SK-N-MC (cell line): Measurements from ENCODE around the gene LRRC9.
A peak's percentile ranks its signal among the peaks of the same experiment; 100 is the strongest.

Source experiments
- EZH2 ChIP-seq: fragments of 200-600 bp; sonication (generic); IDR thresholded peaks from one replicate; pipeline ENCODE4 v1.6.1; 2017; ENCODE audit warnings: antibody characterized with exemption
- FOXP2 ChIP-seq: optimal IDR thresholded peaks from 2 replicates; pipeline ENCODE3; 2011; ENCODE audit warnings: mild to moderate bottlenecking, moderate library complexity; ENCODE audit not compliant: insufficient read depth; ENCODE audit errors: extremely low read length, control extremely low read depth
- POLR2AphosphoS5 ChIP-seq: IDR thresholded peaks from 2 replicates; pipeline ENCODE4 v1.6.1; 2012; ENCODE audit warnings: mild to moderate bottlenecking, low read depth, low read length, borderline replicate concordance

DNA sequence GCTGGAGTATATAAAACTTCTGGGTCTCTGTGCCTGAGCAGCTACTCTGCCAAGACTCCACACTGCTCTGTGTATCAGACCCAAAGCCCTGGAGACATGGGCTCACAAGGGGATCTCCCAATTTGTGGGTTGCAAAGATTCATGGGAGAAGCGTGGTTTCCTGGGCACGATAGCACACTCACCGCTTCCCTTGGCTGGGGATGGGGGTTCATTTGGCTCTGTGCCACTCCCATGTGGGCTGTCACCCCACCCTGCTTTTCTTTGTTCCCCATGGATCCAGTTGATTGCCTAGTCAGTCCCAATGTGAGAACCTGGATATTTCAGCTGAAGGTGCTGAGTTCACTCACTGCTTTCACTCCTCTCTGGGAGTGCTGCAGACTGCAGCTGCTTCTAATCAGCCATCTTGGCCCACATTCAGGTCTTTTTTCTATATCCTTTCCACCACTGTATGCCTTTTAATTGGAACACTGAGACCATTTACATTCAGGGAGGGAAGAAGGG lies 131.8 kb downstream of the LRRC9 start:
- TF ChIP-seq POLR2AphosphoS5 (peak; percentile 55; the same call in 1 of the 2 replicates), EZH2 (no peak), FOXP2 (peak; percentile 50)
